Stimulated activated CD8-positive, alpha-beta memory T cell treated with anti-CD3 and anti-CD28 coated beads, Interleukin-7, amount 100 ng/mL, for 48 hours (primary cell): ENCODE measurements around the gene IGSF21.

Experiments used
- DNase-seq, 2 donors: peaks; one replicate each; pipeline ENCODE4 v3.0.0-alpha.2; 2020; ENCODE audit warnings: low read depth in 1 of 2; ENCODE audit errors: extremely low read depth in 1 of 2

The IGSF21 gene

GRCh38 chr1:18256282-18257235 is 149.0 kb downstream of the IGSF21 start:
- DNase-seq = no peak

DNA sequence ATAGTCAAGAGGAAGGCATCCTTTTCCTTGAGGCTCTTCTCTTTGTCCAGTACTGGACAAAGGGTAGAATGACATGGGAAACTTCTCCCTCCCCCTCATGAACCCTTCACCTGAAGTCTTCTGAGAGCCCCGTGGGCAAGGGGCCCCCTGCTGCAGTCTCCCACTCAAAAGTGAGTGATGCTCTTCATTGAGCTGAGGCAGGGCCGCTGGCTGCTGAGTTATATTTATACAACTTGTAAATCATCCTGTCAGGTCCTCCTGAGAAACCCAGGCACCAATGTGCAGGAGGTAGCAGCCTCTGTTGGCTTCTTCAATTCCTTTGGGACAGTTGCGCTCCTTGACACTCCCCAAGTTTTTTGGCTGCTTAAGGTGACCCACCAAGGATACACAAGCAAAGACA is 150.2 kb downstream of the IGSF21 start:
- no peak for DNase-seq

DNA sequence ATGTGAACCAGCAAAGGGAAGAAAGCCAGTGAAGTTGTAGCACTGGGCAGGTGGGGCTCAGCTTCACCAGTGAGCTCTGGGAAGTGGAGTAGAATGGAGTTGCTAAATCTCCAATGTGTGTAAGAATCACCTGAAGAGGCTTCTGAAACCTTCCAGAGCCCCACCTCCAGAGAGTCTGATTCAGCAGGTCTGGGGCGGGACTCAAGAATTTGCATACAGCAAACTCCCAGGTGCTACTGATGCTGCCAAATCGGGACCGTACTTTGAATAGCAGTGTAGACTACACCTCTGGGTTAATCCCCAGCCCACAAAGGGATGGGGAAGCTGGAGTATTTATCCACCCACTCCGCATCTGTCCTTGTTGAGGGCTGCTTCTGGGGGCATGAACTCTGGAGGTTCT is 154.3 kb downstream of the IGSF21 start:
- no peak for DNase-seq

DNA sequence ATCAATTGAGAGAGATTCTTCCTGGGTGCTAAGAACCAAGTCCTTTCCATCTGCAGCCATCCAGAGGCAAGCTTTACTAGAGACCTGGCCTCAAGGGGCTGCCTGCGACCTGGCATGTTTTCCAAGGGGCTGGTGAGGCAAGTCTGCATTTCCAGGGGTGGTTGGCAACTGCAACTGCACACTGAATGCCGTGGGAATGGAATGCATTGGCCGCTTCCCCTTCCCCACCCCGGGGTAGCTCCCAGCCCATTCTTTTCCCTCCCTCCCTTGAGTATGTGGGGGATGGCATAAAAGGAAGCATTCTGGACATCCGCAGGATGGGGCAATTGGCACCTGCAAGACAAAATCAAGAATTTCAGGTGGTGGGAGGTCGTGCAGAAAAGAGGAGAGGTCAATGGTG is 155.1 kb downstream of the IGSF21 start:
- no peak for DNase-seq

DNA sequence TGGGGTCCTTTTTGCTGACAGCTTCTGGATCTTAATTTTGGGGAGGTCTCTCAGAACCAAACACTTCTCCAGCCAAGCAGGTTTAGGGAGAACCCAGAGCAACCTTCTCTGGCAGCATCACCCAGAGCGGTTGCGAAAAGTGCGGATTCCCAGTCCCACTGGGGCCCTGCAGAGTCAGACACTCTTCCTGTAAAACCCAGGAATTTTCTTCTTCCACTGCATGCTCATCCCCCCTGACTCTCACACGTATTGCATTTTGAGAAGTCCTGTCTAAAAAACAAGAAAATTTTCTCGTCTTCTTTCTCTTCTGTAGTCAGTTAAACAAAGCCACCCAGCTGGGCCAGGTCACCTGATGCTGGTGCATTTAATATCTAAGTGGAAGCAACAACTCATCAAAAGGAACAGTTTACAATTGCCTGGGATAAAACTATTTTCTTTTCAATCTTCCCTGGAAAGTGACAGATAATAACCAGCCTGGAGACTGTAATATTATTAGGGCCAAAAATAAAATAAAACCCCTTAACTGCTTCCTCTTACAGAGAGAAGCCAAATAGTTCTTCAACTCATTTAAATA is 156.0 kb downstream of the IGSF21 start:
- DNase-seq = no peak

- DNase-seq = no peak
These were observed 156.9 kb downstream of the IGSF21 start for GRCh38 chr1:18264450-18265039.

GRCh38 chr1:18265641-18266040 is 158.0 kb downstream of the IGSF21 start:
- no peak for DNase-seq

DNA sequence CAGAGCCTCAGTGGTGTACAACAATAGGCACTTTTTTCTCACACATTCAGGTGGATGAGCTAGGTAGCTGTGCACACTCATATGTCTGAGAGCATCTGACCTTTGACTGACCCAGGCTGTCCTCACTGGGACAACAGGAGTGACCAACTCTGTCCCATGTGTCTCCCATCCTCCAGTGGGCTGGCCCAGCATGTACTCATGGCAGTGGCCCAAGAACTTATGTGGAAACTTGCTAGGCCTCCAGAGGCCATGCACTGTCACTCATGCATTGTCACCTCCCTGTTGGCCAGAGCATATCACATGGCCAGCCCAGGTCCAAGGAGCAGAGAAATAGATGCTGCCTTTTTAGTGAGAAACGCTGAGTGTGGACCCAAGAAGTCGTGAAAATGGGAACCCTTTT is 158.8 kb downstream of the IGSF21 start:
- no peak for DNase-seq

DNA sequence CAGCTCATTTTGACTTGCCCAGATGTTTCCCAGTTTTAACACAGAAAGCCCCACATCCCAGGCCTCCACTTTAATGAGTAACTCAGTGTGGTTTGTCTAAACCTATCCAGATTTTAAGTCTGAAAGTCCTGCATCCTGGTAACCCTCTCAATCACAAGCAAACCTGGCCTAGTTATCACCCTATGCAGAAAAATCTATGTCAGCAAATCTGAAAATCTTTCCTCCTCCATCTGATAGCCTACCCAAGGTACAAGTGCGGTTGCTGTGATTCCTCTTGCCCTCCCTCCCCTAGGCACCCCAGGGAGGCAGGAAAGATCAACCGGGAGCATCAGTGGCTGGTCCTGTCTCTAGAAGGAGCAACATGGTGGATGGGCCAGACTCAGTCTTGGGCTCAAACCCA is 163.7 kb downstream of the IGSF21 start:
- no peak for DNase-seq

DNA sequence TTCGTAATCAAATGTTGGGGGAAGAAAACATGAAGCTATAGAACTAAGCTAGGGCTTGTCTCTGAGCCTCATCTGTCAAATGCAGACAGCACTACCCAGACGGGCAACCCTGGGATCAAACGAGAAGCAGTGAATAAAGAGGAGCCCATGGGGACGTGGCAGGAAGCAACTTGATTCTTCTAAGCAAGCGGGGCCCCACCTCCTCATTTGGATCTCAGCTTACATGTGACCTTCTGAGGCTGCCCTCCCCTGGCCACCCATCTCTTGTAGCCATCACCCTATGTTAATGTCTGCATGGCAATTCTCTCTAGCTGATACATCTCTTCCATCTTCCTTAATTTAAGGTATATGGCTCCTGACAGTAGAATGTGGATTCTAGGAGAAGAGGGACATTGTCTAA is 171.3 kb downstream of the IGSF21 start:
- DNase-seq = no peak

- DNase-seq = no peak
These were observed 171.9 kb downstream of the IGSF21 start for GRCh38 chr1:18279351-18280074.

DNA sequence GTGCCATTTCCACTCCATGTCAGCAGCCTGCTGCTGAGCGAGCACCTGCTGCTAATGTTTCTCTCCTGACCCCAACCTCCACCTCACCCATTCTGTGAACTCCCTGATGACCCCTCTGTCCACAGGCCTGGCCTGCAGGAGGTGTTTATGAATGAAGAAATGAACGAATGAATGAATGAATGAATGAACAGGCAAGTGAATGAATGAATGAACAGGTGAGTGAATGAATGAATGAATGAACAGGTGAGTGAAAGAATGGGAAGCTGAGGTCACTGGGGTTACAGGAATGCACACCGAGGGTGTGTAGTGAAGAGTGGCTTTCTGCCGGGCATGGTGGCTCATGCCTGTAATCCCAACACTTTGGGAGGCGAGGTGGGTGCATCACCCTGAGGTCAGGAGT is 173.4 kb downstream of the IGSF21 start:
- no peak for DNase-seq

DNA sequence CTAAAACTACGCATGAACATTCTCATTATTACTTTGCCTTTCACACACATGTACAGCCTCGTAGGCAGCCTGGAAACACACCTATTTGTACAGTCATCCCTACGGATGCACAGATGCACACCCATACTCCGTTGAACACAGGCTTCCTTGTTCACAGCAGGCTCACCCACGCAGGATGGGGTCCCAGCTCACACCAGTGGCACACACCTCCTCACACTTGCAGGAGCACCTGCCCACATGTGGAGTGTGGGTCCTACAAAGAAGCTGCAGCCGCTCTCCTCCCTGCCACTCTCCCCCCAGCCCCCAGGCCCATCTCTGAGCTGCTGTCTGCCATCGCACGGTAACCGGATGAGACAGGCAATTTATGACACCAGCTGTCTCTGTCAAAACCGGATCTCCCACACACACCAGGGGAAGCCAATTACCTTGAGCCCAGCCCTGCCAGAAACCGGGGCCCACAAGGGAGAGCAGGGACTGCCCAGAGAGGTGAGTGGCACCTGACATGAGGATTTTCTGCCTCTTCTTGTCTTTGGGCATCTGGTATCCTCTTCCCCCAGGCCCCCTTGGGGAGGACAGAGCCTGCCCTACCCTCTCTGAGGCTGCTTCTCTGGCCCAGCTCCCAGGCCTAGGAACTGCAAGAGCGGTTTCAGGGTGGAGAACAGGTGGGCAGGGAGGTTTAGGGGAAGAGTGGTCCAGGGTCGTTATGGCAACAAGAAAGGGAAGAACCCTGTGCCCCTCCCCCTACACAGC is 175.4 kb downstream of the IGSF21 start:
- no peak for DNase-seq

- no peak for DNase-seq
These were observed 176.2 kb downstream of the IGSF21 start for GRCh38 chr1:18283601-18284385.

GRCh38 chr1:18284805-18285537 is 177.4 kb downstream of the IGSF21 start:
- DNase-seq = no peak

GRCh38 chr1:18285538-18285924 is 177.9 kb downstream of the IGSF21 start:
- DNase-seq = no peak

- DNase-seq = no peak
These were observed 181.1 kb downstream of the IGSF21 start for GRCh38 chr1:18288722-18289121.

DNA sequence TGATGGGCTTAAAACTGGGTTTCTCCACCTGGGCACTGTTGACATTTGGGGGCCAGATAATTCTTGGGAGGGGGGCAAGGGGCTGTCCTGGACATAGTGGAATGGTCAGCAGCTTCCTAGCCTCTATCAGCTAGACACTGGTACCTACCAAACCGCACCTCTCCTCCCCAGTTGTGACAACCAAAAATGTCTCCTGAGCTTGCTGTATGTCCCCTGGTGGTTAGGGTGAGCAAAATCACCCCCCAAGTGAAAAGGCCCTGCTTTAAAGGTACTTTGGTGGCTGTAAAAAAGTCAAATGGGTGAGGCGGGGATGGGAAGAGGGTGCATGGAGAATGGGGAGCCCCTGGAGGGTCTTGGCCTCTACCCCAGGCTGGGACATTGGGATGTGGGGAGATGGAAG is 182.0 kb downstream of the IGSF21 start:
- no peak for DNase-seq

GRCh38 chr1:18290740-18291412 is 183.3 kb downstream of the IGSF21 start:
- no peak for DNase-seq
